GM19397 (cell line): ENCODE measurements around the gene EEF1A2.

Experiments used
- ATAC-seq: cut with Tn5 transposase; IDR thresholded peaks from one replicate; pipeline ENCODE4 v1.9.1; 2021; ENCODE audit warnings: mild to moderate bottlenecking, moderate library complexity; ENCODE audit not compliant: unreplicated experiment

Gene EEF1A2

DNA sequence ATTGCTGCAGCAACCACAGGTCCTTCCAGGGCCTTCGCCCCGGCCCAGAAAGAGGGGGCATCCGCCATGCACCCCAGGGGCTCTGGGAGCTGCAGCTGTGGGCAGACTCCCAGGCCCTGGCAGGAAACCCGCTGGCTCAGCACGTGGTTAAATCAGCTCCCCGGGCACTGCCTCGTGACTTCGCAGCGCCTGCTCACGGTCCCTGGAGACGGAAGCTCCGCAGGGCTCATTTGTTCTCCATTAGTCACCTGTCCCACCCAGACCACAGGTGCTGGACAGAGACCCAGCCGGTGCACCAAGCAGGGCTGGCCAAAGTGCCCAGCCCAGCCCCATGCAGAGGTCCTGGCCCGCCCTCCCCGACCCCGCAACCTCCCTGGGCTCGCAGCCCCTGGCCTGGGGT, 41.1 kb downstream of the EEF1A2 start:
- ATAC-seq: no peak

DNA sequence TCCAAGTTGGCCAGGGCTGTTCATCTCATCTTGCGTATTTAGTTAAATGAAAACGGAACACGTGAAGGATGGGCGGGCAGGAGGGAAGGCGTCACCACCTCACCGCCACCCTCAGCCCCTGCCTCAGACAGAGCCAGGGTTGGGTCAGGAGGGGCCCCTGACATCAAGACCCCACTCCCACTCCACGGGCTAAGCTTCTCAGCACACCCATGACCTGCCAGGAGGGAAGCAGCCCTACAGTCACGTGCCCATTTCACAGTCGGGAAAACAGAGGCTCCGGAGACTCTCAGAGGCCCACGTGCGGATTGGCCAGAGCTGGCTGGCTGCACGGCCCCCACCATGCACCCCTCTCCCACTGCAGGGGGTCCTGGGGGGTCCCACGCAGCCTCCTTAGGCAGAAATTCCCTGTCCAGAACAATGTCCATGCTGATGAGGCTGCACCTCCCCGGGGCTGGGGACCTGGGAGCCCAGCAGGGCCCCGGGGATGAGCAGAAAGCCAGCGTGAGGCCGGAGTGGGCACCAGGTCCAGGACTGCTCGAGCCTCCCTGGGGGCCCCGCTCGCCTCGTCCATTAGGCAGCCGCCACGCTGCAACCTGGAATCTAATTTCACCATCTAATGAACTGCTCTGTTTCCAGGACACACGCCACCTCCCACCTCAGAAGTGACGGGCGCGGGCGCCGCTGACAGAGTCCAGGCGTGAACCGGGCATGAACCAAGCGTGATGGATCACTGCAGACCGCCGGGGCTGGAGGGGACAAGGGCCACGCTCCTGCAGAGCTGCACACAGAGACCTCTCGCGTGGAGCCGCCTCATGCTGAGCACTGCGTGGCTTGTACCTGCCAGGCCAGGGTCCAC, 42.2 kb downstream of the EEF1A2 start:
- no peak for ATAC-seq

DNA sequence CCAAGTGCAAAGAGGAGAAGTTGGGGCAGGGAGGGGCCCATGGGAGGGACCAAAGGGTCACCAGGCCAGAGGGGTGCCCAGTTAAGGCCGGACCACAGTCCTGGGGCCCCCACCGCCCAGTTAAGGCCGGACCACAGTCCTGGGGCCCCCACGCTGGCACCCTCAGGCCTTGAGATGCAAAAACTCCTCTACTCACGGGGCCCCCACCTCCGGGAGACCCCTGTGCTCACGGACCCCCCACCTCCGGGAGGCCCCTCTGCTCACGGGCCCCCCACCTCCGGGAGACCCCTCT, 43.4 kb downstream of the EEF1A2 start:
- no peak for ATAC-seq

DNA sequence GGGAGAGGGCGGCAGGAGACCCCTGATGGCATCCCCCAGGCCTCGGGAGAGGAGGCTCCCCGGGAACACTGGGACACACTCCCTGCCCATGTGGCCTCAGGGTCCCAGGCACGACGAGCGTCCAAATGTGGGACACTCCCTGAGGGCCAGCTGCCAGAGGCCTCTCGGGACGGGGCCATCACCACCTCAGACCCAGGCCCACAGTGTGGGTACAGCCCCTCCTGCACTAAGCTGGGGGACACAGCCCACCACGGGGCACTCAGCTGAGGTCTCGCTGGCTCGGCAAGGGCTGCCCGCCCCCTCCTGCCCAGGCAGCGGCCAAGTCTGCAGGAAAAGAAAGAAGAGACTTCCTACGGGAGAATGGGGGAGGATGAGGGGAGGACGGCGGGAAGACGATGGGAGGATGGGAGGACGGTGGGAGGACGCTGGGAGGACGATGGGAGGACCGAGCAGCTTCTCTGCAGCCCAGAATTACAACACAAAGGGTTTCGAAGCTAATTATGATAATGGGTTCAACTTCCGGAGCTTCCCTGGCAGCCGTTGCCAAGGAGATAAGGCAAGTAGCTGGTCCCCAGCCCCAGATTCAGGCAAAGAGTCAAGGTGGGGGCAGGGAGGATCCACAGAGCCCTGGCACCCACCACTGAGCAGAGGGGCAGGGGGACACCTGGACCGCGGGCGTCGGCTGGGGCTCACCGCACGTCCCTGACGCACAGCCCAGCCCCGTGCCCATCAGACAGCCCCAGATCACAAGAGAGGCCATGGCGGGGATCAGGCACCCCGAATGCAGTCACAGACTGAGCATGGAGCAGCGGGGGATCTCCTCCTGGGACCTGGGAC, 43.9 kb downstream of the EEF1A2 start:
- ATAC-seq: no peak

DNA sequence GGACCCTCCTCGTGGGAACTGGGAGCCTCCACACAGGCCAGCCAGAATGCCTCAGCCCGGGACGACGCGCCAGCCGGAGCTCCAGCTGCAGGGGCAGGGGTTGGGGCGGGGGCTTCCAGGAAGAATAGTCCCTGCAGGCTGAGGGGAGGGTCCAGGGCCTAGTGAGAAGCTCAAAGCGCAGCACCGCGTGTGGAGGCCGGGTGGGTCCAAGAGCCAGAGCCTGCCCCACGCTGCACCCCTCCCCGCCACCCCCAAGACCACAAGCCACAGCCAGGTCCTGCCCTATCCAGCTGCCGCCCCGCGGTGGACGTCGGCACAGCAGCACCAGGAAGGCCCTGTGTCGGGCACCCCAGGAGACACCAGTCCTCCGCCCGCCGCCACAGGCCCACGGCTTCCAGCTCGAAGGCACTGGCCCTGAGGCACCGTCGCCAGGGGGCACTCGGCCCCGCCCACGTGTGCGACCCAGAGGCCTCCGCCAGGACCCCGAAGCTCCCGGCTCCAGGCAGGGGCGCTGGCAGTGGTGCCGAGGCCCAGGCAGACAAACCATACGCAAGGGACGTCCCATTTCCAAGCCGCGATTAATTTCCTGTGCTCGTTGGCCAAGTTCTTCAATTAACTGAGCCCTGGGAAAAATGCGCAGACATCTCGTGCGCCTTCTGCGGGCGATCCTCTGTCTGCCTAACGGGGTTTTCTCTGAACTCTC, 45.9 kb downstream of the EEF1A2 start:
- ATAC-seq: no peak

DNA sequence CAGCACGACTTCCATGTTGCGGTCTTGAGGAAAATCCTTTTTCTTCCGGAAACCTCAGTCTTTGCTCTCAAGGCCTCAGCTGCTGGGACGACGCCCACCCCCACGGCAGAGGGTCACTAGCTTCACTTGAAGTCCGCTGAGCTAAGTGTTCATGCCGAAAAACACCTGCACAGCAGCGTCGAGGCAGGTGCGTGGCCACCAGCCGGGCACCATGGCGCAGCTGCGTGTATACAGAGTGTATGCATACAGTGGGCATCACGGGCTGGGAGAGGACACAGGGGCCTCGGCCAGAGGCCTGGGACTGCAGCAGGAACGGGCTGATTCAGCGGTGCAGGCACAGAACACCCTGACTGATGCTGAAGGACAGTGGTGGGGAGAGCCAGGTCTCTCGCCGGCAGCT, 46.5 kb downstream of the EEF1A2 start:
- ATAC-seq: no peak

DNA sequence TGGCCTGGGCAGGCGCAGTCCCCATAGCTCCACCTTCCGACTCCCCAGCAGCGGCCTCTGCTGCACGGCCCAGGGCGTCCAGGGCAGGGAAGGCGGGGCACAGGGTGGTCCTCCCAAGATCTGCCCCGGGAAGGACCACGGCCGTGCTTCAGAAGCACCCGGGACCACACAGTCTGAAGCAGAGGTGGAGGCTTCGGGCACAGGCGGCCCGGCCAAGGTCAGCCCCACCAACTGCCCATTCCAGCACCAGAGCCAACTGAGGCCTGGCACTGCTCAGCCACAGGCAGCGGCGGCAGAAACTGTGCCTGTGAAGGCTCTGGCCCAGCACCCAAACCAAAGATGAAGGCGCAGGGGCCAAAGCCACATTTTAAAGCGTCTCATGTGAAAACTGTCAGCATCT, 47.1 kb downstream of the EEF1A2 start:
- no peak for ATAC-seq

DNA sequence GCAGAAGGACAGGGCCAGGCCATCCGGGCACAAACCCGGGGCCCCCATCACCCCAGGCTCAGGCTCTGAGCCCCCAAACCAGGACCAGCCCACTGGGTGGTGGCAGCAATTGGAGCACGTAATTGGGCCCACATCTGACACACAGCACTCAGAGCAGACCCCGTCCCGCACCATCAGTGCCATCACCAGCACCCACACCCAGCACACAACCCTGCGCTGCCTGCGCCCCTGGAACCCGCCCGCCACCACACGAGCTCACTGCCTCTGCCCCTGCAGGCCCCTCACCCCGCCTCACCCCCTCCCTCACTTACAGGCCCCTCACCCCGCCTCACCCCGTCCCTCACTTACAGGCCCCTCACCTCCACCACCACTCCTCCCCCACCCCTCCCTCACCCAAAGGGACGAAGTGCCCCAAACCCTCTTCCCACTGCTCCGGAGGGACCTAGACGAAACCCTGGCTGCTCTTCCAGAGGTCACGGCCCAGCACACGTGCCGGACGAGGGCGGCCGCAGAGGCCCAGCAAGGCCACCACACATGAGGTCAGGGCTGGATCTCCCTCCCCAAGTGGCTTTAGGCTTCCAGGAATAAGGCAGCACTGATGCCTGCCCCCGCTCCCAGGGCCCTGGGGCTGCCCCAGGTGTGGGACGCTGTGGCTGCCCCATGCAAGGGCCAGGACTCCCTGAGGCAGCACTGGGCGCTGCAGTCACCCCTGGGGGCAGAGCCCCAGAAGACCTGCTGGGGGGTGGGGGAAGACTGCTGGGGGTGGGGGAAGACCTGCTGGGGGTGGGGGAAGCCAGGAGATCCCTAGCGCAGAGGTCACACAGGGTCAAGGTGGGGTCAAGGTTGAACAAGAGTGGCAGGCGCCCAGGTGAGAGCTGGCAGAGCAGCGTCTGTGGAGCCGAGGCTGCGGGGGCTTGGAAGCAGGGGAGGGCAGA, 48.8 kb downstream of the EEF1A2 start:
- ATAC-seq: no peak

DNA sequence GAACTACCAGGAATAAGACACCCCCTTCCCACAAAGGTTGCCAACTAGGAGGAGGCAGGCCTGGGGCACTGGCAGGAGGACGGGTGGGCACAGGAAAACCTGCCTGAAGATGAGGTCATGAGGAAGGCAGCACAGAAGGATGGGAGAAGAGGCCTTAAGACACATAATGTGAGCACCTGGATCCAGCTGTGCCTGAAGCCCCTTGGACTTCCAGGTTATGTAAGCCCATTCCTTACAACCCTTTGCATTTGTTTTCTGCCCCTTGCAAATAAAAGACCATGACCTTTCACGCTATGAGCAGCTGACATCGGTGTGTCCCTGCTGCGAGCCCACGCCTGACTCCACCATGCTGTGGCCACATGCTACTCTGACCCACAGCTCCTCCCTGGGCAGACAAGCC, 49.9 kb downstream of the EEF1A2 start:
- ATAC-seq: no peak

DNA sequence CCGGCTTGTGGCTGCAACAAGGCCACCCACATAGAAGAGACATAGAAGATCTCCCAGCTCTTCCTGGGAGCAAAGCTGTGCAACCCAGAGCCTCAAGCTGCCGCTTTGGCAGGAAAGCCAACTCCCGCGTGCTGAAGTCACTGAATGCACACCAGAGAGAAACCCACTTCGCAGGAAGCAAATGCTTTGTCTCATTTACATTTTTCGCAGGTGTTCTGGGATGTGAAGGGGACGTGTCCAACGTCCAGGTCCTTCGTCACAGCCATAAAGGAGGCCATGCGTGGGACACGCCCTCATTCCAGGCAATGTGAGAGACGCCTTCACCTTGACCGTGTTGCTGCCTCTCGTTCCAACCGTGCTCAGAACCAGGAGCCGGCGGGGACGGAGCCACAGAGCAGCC, 50.9 kb downstream of the EEF1A2 start:
- ATAC-seq: no peak

DNA sequence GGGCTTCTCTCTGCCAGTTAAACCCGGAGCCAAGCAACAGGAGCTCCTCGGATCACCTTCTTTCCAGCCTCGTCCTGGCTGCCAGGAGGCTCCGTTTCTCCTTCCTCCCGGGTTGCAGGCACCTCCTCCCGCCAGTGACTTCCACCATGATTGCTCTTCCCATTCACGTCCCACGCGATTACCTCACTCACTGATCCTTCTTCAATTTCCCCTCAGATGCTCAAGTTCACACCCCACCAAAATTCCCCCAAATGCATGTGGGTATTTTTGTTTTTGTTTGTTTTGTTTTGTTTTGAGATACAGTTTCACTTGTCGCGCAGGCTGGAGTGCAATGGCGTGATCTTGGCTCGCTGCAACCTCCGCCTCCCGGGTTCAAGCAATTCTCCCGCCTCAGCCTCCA, 51.6 kb downstream of the EEF1A2 start:
- no peak for ATAC-seq

DNA sequence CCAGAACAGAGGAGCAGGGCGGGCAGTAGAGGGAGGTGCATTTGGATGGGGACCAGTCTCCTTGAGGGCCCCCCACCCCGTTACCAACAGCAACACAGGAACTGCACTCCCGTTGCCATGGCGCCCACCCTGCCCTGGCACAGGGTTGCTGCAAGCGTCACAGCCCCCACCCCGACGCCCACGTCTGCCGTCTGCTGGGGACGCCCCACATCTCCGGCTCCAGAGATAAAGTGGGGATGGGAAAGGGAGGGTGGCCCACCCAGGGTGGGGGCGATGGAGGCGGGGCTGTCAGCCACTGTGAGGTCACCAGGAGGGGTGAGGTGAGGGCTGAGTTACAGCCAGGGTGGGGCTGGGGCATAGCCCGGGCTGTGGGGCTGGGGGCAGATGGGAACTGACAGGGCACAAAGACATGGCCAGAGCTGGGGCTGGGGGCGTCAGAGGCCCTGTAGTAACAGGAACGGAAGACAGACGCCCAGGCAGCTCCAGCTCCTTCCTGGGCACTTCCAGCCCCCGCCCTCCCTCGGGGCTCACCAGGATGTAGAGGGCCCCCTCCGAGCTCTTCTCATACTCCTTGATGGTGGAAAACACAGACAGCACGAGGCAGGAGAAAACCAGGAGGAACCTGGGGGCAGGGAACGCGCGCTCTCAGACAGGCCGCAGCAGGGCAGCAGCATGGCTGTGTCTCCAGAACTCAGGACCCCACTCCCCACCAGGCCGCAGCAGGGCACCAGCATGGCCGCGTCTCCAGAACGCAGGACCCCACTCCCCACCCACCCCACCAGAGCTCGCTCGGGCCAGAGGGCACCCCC, 52.5 kb downstream of the EEF1A2 start:
- ATAC-seq: no peak

DNA sequence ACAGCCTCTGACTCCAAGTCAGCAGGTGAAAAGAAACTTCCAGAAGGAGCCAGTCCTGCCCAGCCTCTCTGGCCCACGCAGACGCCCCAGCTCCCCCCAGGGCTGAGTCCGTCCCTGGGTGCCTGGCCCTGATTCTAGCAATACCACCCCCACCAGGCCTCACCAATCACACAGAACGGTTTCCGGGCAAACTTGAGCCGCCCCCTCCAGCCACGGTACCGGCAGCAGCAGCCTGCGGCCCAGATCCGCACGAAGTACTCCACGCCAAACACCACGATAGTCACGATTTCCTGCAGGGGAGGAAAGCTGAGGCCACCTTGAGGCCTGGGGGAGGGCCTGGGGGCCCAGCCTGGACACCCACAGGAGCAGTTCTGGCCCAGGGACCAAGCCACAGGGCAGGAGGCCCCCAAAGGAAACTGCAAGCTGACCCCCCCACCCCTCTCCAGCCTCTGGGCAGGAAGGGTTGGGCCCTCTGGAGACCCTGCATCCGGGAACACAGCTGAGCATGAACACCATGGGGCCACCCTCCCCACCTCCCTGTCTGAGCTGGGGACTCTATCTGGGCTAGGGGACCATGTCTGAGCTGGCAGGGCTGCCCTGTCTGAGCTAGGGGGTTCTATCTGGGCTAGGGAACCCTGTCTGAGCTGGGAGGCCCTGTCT, 53.7 kb downstream of the EEF1A2 start:
- no peak for ATAC-seq

DNA sequence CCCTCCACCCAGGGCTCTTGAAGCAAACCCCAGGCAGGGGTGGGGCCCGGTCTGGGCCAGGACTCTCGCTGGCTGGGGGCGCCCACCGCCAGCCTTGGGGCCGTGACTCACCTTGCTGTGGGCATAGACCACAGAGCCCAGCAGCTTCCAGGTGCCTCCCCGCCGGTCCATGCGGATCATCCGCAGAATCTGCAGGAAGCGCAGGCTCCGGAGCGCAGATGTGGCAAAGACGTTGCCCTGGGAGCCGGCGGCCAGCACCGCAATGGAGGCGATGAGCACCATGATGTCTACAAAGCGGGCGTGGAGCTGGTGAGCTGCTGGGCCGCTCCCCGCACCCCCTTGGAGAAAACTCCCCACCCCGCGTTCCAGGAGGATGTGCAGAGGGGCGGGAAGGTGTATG, 54.3 kb downstream of the EEF1A2 start:
- no peak for ATAC-seq

DNA sequence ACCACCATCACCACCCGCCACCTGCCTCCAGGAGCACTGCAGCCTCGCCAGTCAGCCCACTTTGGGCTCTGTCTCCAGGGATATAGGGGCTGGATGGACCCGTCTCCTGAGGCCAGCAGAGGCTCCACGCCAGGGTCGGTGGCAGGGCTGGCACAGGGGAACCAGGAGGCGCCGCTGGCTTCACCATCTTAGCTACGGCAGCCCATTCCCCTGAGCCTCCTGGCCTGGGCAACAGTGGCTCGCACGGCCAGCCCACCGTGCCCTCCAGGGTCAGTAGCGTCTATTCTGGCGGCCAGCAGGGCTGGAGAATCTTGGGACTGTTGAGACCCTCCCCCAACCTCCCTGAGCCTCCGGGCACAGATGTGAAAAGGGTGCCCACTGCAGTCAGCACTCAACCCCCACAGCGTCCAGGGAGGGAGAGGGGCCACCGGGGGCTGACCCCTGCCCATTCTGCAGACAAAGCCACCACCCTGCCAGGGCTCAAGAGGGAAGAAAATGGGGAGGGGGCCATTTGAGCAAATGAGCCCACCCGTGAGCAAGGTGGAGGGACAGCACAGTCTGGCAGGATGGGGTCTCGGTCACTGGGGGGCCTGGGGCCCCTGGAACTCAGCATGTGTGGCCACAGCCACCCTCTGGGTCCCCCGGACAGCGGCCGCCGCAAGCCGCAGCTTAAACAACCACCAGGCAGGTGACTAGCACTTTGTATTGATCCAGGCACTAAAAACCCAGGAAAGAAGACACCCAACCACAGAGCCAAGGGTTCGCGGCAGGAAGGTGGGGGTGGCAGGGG, 55.1 kb downstream of the EEF1A2 start:
- no peak for ATAC-seq

DNA sequence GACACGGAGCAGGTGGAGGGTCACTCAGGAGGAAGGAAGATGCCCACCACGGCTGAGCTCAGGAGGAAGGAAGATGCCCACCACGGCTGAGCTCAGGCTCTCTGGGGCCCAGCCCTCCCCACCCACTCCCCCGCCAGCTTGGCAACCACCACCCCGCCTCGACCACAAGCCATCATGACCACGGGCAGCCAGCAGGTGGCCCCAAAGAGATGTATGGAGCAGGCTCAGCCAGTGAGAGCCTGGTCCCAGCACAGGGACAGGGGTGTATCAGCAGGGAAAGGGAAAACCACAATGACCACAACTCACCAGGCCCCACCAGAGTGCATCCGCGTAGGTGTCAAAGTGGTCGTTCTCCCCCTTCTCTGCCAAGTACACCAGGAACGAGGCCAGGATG, 56.8 kb downstream of the EEF1A2 start:
- no peak for ATAC-seq

DNA sequence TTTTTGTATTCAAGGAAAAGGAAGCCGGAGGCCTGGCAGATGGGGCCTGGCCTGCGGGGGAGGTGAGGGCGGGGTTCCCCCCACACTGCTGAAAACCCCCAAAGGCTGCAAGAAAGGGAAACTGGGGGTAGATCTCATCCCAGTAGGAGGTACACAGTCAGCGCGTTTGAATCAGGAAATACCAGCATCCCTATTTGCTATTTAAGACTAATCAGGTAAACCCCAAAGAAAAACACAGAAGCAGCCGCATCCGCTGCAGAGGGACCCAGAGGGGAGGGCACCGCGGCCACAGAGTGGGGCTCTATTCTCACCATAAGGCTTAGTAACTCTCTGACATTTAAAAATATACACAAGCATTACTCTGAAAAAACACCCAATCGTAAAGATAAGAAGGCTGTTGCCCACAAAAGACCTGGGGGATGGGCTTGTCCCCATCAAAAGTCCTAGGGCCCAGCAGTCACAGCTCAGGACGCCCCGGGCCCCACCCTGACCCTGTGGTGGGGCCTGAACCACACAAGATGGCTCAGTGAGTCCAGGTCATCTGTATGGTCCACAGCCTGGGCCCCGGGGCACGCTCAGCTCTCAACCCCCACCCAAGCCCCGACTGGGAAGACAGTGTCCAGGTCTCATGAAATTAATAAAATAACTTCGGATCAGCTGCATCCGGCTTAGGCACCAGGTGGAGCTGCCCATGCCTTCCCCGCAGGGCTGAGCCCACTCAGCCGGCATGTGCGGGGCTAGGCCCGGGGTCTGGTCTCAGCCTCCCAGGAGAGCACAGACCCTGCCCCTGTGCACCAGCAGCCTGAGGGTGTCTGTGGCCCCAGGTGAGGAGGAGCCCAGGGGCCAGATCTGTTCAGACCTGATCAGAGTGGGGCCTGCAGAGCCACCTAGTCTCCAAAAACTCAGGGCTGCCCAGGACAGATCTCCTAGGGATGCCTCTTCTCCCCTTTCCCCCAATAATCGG, 57.5 kb downstream of the EEF1A2 start:
- no peak for ATAC-seq
